ENCODE measurements around the gene MYH10.
A peak's percentile ranks its signal among the peaks of the same experiment; 100 is the strongest.
"Not testable (repeated sequence)": the region's sequence is repeated elsewhere in the genome, so short reads cannot be mapped to it uniquely, and the experiment has no call there.

MYH10 gene

GRCh38 chr17:8556074-8556473 is 74.5 kb downstream of the MYH10 start:
- DNase-seq (no peak), ATAC-seq (no peak)

DNA sequence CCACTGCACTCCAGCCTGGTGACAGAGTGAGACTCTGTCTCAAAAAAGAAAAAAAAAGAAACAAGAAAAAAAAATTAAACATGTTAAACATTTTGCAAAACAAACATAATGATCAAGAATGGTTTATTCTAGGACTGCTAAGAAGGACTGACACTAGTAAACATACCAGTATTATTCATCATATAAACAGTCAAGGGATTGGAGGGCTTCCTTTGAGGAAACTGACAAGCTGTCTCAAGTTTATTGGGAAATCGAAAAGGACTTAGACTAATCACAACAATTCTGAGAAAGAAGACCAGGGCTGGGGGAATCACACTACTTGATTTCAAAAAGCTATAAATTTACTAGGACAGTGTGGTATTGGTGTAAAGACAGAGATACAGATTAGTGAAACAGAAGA is 75.5 kb downstream of the MYH10 start:
- DNase-seq (no peak), ATAC-seq (no peak)

- ATAC-seq (no peak), DNase-seq (no peak)
Observed at GRCh38 chr17:8552577-8553320, 77.8 kb downstream of the MYH10 start.

DNA sequence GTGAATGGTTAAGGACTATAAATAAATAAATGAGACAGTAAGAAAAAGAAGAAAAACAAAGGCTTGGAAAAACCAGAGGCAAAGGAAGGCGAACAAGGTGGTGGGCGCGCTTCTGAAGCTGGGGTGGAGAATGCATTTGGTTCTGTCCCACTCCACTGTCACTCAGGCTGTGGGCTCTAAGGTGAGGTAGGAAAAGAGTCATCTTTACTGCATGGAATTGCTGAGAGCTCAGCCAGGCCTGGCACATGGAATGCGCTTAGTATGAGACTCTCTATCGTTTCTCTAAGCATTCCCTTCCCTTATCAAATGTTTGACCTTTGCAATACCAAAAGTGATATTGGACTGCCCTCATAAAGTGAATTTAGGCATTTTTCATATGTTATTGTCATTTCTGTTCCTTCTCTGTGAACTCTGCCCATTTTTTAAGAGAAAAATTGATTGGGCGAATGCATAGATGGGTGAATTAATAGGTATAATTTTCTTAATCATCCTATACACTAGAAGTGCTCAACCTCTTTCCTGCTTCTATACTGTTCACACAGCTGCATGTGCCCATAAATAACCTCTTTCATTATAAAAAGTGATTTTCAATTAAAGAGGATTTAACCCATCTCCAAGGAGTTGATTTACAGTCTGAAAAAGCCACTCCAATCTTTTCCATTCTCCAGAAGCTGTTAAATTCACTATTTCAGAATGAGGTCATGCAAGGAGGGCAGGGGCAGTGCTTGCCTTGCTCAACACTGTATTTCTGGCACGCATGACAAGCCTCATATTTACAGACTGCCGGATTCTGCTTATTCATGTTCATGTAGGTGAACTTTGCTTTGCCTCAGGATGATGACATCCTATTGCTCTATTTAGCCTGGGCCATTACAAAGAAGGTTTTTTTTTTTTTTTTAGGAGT is 87.7 kb downstream of the MYH10 start:
- DNase-seq = no peak
- ATAC-seq = no peak

- not testable (repeated sequence) for DNase-seq, ATAC-seq
Observed at GRCh38 chr17:8539976-8540375, 90.5 kb downstream of the MYH10 start.

DNA sequence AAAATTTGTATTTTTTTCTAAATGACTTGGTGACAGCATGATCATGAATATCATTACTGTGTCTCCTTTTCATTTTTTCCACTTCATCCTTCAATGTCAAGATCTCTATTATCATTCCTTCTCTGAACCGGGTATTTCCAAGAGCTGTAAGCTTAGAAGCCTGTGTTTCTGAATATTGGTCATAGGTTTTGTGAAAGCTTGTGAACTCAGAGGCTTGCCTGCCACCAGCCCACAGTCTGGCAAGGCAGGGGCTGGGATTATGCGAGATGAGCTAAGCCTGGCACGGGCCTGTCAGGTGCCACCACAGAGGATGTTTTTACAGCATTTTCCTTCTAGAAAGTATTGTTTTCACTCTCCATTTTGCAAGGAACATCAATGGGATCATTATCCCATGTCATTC is 92.8 kb downstream of the MYH10 start:
- DNase-seq (no peak), ATAC-seq (peak; percentile 65)

DNA sequence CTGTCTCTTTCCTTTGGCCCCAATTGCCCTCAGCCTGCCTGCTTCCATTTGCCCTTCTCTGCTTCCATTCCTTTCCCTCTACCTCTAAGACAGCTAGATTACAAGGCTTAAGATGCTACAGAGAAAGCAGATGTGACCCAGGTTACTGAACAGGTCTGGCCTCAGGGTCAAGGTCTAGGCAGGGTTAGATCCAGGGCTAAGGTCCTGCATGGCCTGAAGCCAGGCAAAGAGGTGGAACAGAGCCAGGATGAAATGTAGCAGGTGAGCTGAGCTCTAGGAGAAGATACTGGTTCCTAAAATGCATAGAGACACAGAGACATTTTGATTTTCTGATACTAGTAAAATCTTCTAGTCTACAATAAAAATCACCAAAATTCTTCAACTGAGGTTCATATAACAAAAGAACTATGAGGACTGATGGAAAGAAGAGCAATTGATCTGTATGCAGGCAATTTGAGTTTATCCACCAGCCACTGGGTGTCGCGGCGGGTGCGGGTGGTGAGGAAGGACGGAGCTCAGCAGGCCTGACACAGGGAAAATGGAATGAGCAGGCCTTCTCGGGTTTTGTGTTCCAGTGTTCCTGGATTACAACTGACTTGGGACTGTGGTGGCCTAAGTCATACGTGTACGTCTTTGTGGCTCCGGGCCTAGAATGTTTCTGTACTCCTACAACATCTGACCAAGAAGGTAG is 95.9 kb downstream of the MYH10 start:
- ATAC-seq (no peak), DNase-seq (no peak)

DNA sequence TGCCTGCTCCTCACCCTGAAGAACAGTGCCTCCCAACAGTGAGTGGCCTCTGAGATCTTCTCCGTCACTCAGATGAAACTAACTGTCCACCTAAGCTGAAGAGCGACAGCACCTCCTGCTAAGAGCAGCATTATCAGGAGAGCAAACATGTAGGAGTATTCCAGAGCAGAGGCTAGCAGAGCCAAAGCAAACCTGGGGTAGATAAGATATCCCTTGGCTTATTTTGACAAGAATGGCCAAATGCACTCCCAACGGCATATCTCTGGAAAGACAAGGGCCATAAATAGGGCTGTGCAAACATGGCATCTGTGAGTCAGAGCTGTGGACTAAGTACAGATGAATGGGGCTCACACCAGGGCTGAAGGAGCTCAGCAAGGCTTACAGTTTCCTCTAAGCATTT is 98.5 kb downstream of the MYH10 start:
- DNase-seq (no peak), ATAC-seq (no peak)

- DNase-seq (no peak), ATAC-seq (no peak)
Observed at GRCh38 chr17:8522577-8522976, 107.9 kb downstream of the MYH10 start.

DNA sequence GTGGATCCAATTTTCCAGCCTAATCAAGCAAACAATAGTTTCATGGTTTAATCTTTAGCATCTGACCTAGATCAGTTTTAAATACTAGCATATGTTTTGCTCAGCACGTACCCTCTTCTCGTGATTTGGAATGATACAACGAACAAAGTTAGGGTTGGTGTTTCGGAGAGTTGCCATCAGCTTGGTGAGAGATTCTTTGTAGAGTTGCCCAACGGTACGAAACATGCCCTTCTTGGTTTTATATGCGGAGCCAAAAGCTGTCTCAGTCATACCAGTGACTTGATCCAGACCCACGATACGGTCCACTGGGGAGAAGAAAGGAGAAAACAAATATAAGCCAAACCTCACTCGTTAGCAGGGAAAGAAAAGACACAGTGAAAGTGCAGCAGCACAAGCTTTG is 109.5 kb downstream of the MYH10 start:
- no peak for ATAC-seq
- no peak for DNase-seq

DNA sequence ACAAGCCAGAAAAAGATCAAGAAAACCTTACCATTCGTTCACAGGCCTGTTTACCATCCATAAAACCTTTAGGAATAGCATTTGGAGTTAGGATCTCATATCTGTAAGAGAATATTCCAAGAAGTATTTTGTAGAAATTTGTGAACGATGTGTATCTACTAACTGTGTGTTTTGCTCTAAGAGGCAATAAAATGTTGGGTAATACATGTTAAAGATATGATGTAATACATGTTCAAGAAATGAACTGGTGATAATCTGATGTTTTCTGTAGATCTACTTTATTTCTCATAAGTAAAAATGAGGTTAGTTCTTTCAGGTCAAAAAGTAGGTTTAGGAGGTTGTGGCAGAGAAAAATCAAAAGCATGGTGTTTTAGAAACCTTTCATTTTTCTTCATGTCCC is 111.7 kb downstream of the MYH10 start:
- DNase-seq (no peak), ATAC-seq (no peak)

DNA sequence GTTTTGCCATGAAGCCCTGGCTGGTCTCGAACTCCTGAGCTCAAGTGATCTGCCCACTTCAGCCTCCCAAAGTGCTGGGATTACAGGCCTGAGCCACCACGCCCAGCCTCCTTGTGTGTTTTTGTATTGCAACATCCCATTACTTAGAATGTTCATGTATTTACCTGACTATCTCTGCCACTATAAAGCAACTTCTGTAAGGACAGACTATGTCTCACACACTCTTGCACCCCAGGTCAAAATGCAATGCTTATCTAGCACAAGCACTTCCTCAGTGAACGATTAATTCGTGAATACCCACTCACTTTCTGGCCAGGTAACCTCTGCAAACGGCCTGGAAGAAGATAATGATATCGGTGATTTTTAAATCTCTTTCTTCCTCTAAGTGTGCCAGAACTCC is 112.2 kb downstream of the MYH10 start:
- DNase-seq = no peak
- no peak for ATAC-seq

GRCh38 chr17:8514801-8515200 is 115.7 kb downstream of the MYH10 start:
- DNase-seq (no peak), ATAC-seq (no peak)

DNA sequence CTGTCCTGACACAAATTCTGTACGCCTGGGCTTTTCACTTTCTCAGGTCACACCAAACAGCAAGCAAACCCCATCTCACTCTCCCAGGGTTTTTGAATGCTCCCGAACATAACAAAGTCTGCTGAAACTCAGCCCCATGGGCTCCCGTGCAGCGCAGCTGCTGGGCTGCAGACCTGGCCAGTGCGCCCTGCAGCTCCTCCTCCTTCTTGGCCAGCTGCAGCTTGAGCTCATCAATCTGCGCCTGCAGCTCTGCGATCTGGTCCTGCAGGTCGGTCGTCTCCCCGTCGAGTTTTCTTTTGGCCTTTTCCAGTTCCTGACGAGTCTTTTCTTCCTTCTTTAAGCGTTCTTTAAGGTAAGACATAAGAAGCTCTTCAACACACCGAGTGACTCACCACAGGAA is 124.4 kb downstream of the MYH10 start:
- ATAC-seq (no peak), DNase-seq (no peak)

GRCh38 chr17:8504460-8505207 is 125.9 kb downstream of the MYH10 start:
- DNase-seq (no peak), ATAC-seq (no peak)

DNA sequence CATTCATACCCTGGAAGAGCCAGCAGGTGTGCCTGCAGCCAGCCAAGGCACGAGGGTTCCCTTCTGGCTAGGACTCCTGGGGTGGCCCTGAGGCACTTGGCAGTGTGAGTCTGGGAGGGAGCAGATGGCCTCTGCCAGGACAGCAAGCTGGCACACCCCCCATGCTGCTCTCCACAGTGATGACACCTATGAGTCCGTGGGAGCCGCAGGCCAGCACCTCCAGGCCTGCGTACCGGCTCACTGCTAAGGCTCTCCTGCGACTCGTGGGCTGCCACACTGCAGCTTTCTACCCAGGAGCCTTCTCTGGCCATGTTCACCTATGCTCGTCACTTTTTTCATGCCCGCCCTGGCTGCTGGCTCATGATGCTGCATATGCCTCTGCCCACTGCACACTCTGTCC is 126.7 kb downstream of the MYH10 start:
- no peak for ATAC-seq
- no peak for DNase-seq

- DNase-seq (no peak), ATAC-seq (no peak)
Observed at GRCh38 chr17:8503368-8503767, 127.2 kb downstream of the MYH10 start.

GRCh38 chr17:8502126-8502525 is 128.4 kb downstream of the MYH10 start:
- DNase-seq (no peak), ATAC-seq (no peak)

GRCh38 chr17:8500609-8501008 is 129.9 kb downstream of the MYH10 start:
- no peak for DNase-seq
- ATAC-seq = no peak

GRCh38 chr17:8499614-8500013 is 130.9 kb downstream of the MYH10 start:
- ATAC-seq (no peak), DNase-seq (no peak)

DNA sequence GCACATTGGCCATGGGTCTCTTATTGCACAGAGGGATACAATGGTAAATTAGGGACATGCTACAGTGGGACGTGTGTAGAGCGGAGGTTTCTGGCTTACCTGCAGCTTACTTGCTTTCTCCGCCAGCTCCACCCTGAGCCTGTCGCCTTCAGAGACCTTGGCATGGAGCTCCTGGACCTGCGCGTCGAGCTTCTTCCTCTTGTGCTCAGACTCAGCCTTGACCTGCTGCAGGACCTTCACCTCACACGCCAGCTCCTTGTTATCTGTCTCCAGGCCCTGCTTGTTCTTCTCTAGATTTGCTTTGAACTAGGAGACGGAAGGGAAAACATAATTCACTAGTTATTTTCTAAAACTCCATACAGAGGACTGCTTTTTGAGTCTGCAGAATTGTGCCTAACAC is 131.4 kb downstream of the MYH10 start:
- ATAC-seq (no peak), DNase-seq (no peak)

GRCh38 chr17:8496081-8496480 is 134.4 kb downstream of the MYH10 start:
- ATAC-seq (no peak), DNase-seq (no peak)
